Vagina (tissue), 2 donors: ENCODE measurements around the gene TBC1D8.

Source experiments
- POLR2A ChIP-seq, 2 donors: fragments of 450-650 bp; IDR thresholded peaks; one replicate each; pipeline ENCODE4 v1.6.1; 2017; ENCODE audit warnings: antibody characterized with exemption in 2 of 2, mild to moderate bottlenecking in 2 of 2, moderate library complexity in 2 of 2
- POLR2AphosphoS5 ChIP-seq, 2 donors: sonication (generic); formaldehyde crosslinking; IDR thresholded peaks; one replicate each; pipeline ENCODE4 v1.9.0; 2017; ENCODE audit warnings: antibody characterized with exemption in 2 of 2, mild to moderate bottlenecking in 2 of 2, low read depth in 1 of 2; ENCODE audit not compliant: insufficient read depth in 1 of 2
- TF ChIP-seq, protein P1 (sequence below), 3 experiments: fragments of 450-650 bp in 2 of 3; fragments of 200-600 bp in 1 of 3; sonication (generic) in 1 of 3; IDR thresholded peaks; one replicate each; pipeline ENCODE4 v1.5.1; 2017 to 2019; ENCODE audit warnings: antibody characterized with exemption in 3 of 3, mild to moderate bottlenecking in 2 of 3, moderate library complexity in 2 of 3

DNA sequence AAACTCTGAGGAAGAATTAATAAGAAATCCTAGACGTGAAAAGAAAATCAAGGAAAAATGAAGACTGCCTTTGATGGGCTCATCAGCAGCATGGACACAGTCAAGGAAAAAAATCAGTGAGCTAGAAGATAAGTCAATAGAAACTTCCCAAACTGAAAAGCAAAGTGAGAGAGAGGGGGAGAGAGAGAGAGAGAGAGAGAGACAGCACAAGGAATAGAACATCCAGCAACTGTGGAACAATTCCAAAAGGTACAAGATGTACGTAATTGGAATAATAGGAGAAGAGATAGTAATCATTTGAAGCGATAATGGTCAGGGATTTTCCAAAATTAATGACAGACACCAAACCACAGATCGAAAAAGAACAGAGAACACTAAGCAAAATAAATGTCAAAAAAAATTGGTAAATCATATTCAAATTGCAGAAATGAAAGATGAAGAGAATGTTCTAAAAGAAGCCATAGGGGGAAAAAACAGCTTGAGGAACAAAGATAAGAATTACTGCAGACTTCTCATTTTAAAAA, 54.5 kb downstream of the TBC1D8 start:
- TF ChIP-seq, protein P1, sequence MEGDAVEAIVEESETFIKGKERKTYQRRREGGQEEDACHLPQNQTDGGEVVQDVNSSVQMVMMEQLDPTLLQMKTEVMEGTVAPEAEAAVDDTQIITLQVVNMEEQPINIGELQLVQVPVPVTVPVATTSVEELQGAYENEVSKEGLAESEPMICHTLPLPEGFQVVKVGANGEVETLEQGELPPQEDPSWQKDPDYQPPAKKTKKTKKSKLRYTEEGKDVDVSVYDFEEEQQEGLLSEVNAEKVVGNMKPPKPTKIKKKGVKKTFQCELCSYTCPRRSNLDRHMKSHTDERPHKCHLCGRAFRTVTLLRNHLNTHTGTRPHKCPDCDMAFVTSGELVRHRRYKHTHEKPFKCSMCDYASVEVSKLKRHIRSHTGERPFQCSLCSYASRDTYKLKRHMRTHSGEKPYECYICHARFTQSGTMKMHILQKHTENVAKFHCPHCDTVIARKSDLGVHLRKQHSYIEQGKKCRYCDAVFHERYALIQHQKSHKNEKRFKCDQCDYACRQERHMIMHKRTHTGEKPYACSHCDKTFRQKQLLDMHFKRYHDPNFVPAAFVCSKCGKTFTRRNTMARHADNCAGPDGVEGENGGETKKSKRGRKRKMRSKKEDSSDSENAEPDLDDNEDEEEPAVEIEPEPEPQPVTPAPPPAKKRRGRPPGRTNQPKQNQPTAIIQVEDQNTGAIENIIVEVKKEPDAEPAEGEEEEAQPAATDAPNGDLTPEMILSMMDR (IDR thresholded peaks at IDR 0.05): no peak
- TF ChIP-seq POLR2A (IDR thresholded peaks at IDR 0.05) (no peak), POLR2AphosphoS5 (IDR thresholded peaks at IDR 0.05; ENCODE audit: insufficient read depth in 1 of 2, low read depth in 1 of 2) (no peak)
